K562 (cell line): ENCODE measurements around the gene LRMDA. TPM values are rescaled to one million over a fixed set of nuclear protein-coding genes. Genes with fewer than 3 reads are reported as not detected.

Source experiments
- ATAC-seq: fragments of 200-7000 bp; cut with Tn5 transposase; 3 replicates; pipeline ENCODE4 v1.9.1; 2020; ENCODE audit warnings: moderate library complexity
- BruUV-seq: library from RNA; stranded (reverse); fragments of 400-500 nt; replicated peaks from 2 replicates; lab custom pipeline; 2021; lab: Mats Ljungman, UMichigan
- CTCF ChIA-PET: fragments of 300-600 bp; formaldehyde crosslinking; extraction: SDS; loops from one replicate; lab custom pipeline; 2021; ENCODE audit warnings: low intra/inter-chr PET ratio; lab: Yijun Ruan, JAX
- POLR2A ChIA-PET: fragments of 300-600, 350-650 bp; sonication (Branson Sonifier 250); formaldehyde crosslinking; extraction: SDS; loops from one replicate; lab custom pipeline; 2021; ENCODE audit warnings: antibody characterized with exemption, inconsistent platforms; lab: Yijun Ruan, JAX
- DNase-seq, 4 experiments: peaks; one replicate each; pipeline versions ENCODE4 v3.0.0 to v3.0.0-alpha.2; 2011 to 2018; ENCODE audit warnings: low spot score in 3 of 4, mixed read lengths in 3 of 4; ENCODE audit errors: extremely low read depth in 1 of 4
- FAIRE-seq: peaks from 2 replicates; lab custom pipeline; 2011; peaks lifted over from hg19 to GRCh38; lab: Jason Lieb, UNC
- H2AFZ ChIP-seq: 2 replicates; pipeline ENCODE4 v1.6.0; 2011; ENCODE audit warnings: low read depth, low read length, control low read depth, inconsistent platforms
- H3K27ac ChIP-seq: fragments of 200-600 bp; 3 replicates; pipeline ENCODE4 v1.8.0; 2011; ENCODE audit warnings: low read depth, mild to moderate bottlenecking, control low read depth, inconsistent platforms, low read length, moderate library complexity, mixed read lengths; ENCODE audit errors: extremely low read depth
- H3K27me3 ChIP-seq, 2 experiments: fragments of 300-600 bp in 1 of 2; 2 replicates in 1 of 2; 3 replicates in 1 of 2; pipeline versions ENCODE4 v1.6.0 to v1.8.0; 2011; ENCODE audit warnings: inconsistent platforms in 2 of 2, low read length in 2 of 2, mild to moderate bottlenecking in 1 of 2, mixed read lengths in 1 of 2, moderate library complexity in 1 of 2; ENCODE audit not compliant: control insufficient read depth in 2 of 2, insufficient read depth in 2 of 2
- H3K36me3 ChIP-seq: fragments of 300-600 bp; 3 replicates; pipeline ENCODE4 v1.8.0; 2011; ENCODE audit warnings: mild to moderate bottlenecking, low read length, inconsistent platforms; ENCODE audit not compliant: control insufficient read depth, insufficient read depth
- H3K4me1 ChIP-seq, 2 experiments: fragments of 200-600 bp in 1 of 2; replicated peaks in 1 of 2; 2 replicates in 1 of 2; 3 replicates in 1 of 2; pipeline versions ENCODE4 v1.5.1 to v1.8.0; 2011; ENCODE audit warnings: inconsistent platforms in 2 of 2, low read length in 2 of 2, mild to moderate bottlenecking in 1 of 2, mixed read lengths in 1 of 2, moderate library complexity in 1 of 2; ENCODE audit not compliant: control insufficient read depth in 2 of 2, insufficient read depth in 2 of 2
- H3K4me2 ChIP-seq: 2 replicates; pipeline ENCODE4 v1.6.1; 2011; ENCODE audit warnings: low read length, control low read depth, inconsistent platforms, mixed read lengths; ENCODE audit not compliant: insufficient read depth
- H3K4me3 ChIP-seq: fragments of 200-600 bp; sonication (generic), shearing (Covaris generic); 2 replicates; pipeline ENCODE4 v1.5.1; 2016; ENCODE audit warnings: control low read depth, inconsistent platforms
- H3K79me2 ChIP-seq: fragments of 200-600 bp; 3 replicates; pipeline ENCODE4 v1.8.0; 2011; ENCODE audit warnings: low read length, inconsistent platforms; ENCODE audit not compliant: control insufficient read depth, insufficient read depth
- H3K9ac ChIP-seq, 2 experiments: 2 replicates each; pipeline versions ENCODE4 v1.6.0 to v1.6.1; 2011; ENCODE audit warnings: low read depth in 2 of 2, low read length in 2 of 2, control low read depth in 1 of 2, inconsistent platforms in 1 of 2, mild to moderate bottlenecking in 1 of 2, mixed read lengths in 1 of 2; ENCODE audit not compliant: insufficient read depth in 1 of 2
- H3K9me1 ChIP-seq: one replicate; pipeline ENCODE4 v1.6.0; 2011; ENCODE audit warnings: inconsistent platforms, mild to moderate bottlenecking, low read length, moderate library complexity; ENCODE audit not compliant: control insufficient read depth, insufficient read depth
- H3K9me3 ChIP-seq: replicated peaks from 2 replicates; pipeline ENCODE4 v1.5.1; 2011; ENCODE audit warnings: low read depth, low read length, inconsistent platforms; ENCODE audit not compliant: control insufficient read depth, insufficient read depth
- H4K20me1 ChIP-seq: replicated peaks from 2 replicates; pipeline ENCODE4 v1.6.1; 2011; ENCODE audit warnings: low read length, inconsistent platforms, mixed read lengths; ENCODE audit not compliant: control insufficient read depth, insufficient read depth
- FOXA3 ChIP-seq, 2 experiments: fragments of 450-650 bp in 1 of 2; sonication (generic) in 1 of 2; formaldehyde crosslinking; IDR thresholded peaks in 1 of 2; conservative IDR thresholded peaks in 1 of 2; 2 replicates each; pipeline versions ENCODE4 v1.4.0 to v1.8.0; 2020 to 2022; ENCODE audit warnings: mild to moderate bottlenecking in 2 of 2, missing genetic modification reagents in 1 of 2
- FOXJ3 ChIP-seq: sonication (generic); formaldehyde crosslinking; IDR thresholded peaks from 2 replicates; pipeline ENCODE4 v1.4.0; 2020; ENCODE audit warnings: mild to moderate bottlenecking, missing genetic modification reagents
- PTTG1 ChIP-seq: fragments of 450-650 bp; IDR thresholded peaks from 2 replicates; pipeline ENCODE4 v1.6.1; 2016; ENCODE audit warnings: low read depth, mild to moderate bottlenecking, missing genetic modification characterization, missing compliant biosample characterization
- SAP30 ChIP-seq: fragments of 200-600 bp; sonication (generic); IDR thresholded peaks from 2 replicates; pipeline ENCODE4 v1.6.1; 2012; ENCODE audit warnings: borderline replicate concordance, low read depth, mild to moderate bottlenecking, moderate library complexity, low read length, control low read depth, inconsistent platforms; ENCODE audit not compliant: insufficient read depth, poor library complexity, severe bottlenecking
- SMAD4 ChIP-seq: fragments of 250-450 bp; sonication (Bioruptor Pico); conservative IDR thresholded peaks from 2 replicates; pipeline ENCODE4 v1.8.0; 2021; ENCODE audit warnings: inconsistent platforms, mild to moderate bottlenecking, moderate library complexity
- ZNF431 ChIP-seq: sonication (generic); formaldehyde crosslinking; IDR thresholded peaks from 2 replicates; pipeline ENCODE4 v1.8.0; 2022; ENCODE audit warnings: mild to moderate bottlenecking, missing genetic modification reagents
- ZNF561 ChIP-seq: fragments of 450-650 bp; formaldehyde crosslinking; conservative IDR thresholded peaks from 2 replicates; pipeline ENCODE4 v1.4.0; 2020; ENCODE audit warnings: mild to moderate bottlenecking, moderate library complexity
- WGBS: fragments of 100-300 bp; shearing (Covaris generic); methylation state at CpG from one replicate; pipeline ENCODE4 v1.1.6; 2016; ENCODE audit warnings: low coverage, mixed read lengths; ENCODE audit not compliant: insufficient coverage; ENCODE audit errors: missing lambda C conversion rate; 5-methylcytosine and 5-hydroxymethylcytosine counted together
- in situ Hi-C: fragments of 300-500 bp; cut with MboI; formaldehyde crosslinking; loops from 4 replicates; pipeline ENCODE4 v1.15.0; 2018; ENCODE audit warnings: inconsistent platforms, mixed read lengths
- intact Hi-C: fragments of 100-400 bp; cut with micrococcal nuclease; formaldehyde crosslinking; loops from 2 replicates; pipeline ENCODE4 v1.14.2; 2022
- polyA plus RNA-seq, 8 experiments: library from polyadenylated mRNA; depleted of rRNA in 4 of 8; stranded (reverse) in 5 of 8; unstranded in 3 of 8; fragments of >200 nt; fragmentation: Nextera tagmentation in 2 of 8; fragmentation: Illumina TruSeq in 1 of 8; extraction: Ambion mirVana in 2 of 8; extraction: Trizol in 1 of 8; gene quantifications; 2 replicates each; pipeline versions ENCODE4 v1.2.1 to v1.2.3, GENCODE V29; 2011 to 2014; ENCODE audit warnings: inconsistent platforms in 1 of 8, missing spikeins in 1 of 8
- total RNA-seq, 7 experiments: library from RNA; depleted of rRNA in 6 of 7; stranded (reverse); fragments of >200 nt in 6 of 7; fragmentation: Illumina TruSeq in 2 of 7; extraction: Trizol in 2 of 7; gene quantifications; 2 replicates each; pipeline versions ENCODE4 v1.2.1 to v1.2.3, GENCODE V29; 2011 to 2021; ENCODE audit warnings: low replicate concordance in 1 of 7
- TF ChIP-seq, protein P1 (sequence below): fragments of 250-450 bp; sonication (Bioruptor Pico); IDR thresholded peaks from 2 replicates; pipeline ENCODE4 v1.8.0; 2021; ENCODE audit warnings: borderline replicate concordance, mild to moderate bottlenecking, moderate library complexity; ENCODE audit not compliant: poor library complexity, severe bottlenecking

The LRMDA gene
- total and polyA plus RNA-seq, 9 of the 15 experiments (the other 6 are each of a cell fraction or from before 2014, with no cell fraction given): 0.25 TPM; not detected in 8

DNA sequence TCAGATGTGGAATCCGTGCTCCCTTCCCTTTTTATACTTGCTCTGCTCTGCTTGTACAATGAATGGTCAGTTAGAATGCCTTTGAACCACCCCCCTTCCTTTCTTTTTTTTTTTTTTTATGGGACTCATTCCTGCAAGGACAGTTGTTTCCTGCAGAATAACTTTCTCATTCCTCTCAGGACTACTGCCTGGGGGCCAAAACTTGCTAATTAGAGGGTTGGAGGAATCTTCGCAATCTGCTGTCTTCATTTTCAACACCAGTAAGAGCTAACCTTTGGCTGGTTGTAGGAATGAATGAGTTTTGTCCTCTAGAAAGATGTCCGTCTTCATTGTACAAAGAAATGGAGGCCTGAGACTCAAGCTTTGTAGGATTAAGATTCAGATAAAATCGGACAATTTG, 868.1 kb downstream of the LRMDA start:
- no peak overlapping the region for H3K9ac ChIP-seq
- H3K4me2 ChIP-seq: no peak overlapping the region
- no peak for FAIRE-seq
- H3K9me1 ChIP-seq: no peaks in the 10 kb centered on the region
- CTCF ChIA-PET: no interaction called here
- no peak overlapping the region for H3K27ac ChIP-seq
- TF ChIP-seq ZNF561: no peak
- TF ChIP-seq, protein P1, sequence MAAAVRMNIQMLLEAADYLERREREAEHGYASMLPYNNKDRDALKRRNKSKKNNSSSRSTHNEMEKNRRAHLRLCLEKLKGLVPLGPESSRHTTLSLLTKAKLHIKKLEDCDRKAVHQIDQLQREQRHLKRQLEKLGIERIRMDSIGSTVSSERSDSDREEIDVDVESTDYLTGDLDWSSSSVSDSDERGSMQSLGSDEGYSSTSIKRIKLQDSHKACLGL: no peak
- intact Hi-C loops (no loop called here), in situ Hi-C loops (no loop called here)
- POLR2A ChIA-PET: no interaction called here
- no peaks in the 10 kb centered on the region for H3K4me1 ChIP-seq
- BruUV-seq: no TSS peak
- H3K4me3 ChIP-seq: no peak overlapping the region
- H2AFZ ChIP-seq: no peak overlapping the region
- H3K36me3 ChIP-seq: no peaks in the 10 kb centered on the region
- H4K20me1 ChIP-seq: no peaks in the 10 kb centered on the region
- DNase-seq: no peak
- no peaks in the 10 kb centered on the region for H3K79me2 ChIP-seq
- no peak for ATAC-seq
- no peaks in the 10 kb centered on the region for H3K9me3 ChIP-seq
- no peaks in the 10 kb centered on the region for H3K27me3 ChIP-seq
- 2% methylated on average over 4 of the region's 4 CpGs for WGBS

DNA sequence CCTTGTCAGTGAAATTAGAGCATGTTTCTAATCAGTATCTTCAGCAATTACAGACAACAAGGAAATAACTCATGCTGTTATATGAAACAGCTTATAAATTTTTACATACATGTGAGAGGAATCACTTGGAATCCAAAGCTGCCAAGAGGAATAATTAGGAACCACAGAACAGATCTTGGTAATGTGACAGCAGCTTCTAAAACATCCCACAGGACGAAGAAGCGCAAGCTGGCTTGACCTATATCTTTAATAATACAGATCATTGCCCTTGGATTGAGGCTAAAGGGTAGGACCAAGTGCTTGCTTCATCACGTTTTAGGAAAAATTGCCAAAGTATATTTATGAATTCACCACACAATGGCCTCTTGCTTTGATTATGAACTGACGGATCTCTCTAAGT, 869.8 kb downstream of the LRMDA start:
- ATAC-seq (no peak), FAIRE-seq (no peak), DNase-seq (no peak)
- Histone ChIP-seq H3K4me1 (no peaks in the 10 kb centered on the region), H3K4me2 (no peak overlapping the region), H3K36me3 (no peaks in the 10 kb centered on the region), H3K27me3 (no peaks in the 10 kb centered on the region), H2AFZ (no peak overlapping the region), H3K9me3 (no peaks in the 10 kb centered on the region), H3K9me1 (no peaks in the 10 kb centered on the region), H3K79me2 (no peaks in the 10 kb centered on the region), H3K9ac (no peak overlapping the region), H3K4me3 (no peak overlapping the region), H3K27ac (no peak overlapping the region), H4K20me1 (no peaks in the 10 kb centered on the region)
- intact Hi-C loops: loop anchor here (5.0 kb wide), 1 partner anchor 899 kb away; the partner anchor contains the start of gene ZNF503
- POLR2A ChIA-PET: no interaction called here
- CTCF ChIA-PET: no interaction called here
- TF ChIP-seq PTTG1 (tag): no peak
- no peak for TF ChIP-seq FOXA3 (CRISPR knock-in tag; conservative IDR thresholded peaks at IDR 0.05 in 1 of 2, IDR thresholded peaks at IDR 0.05 in 1 of 2)
- TF ChIP-seq ZNF431 (CRISPR knock-in tag): no peak
- no peak for TF ChIP-seq FOXJ3 (CRISPR knock-in tag)
- TF ChIP-seq SMAD4: no peak
- TF ChIP-seq SAP30: no peak
- WGBS: 2% methylated on average over 4 of the region's 4 CpGs
- BruUV-seq: no TSS peak
- in situ Hi-C loops: no loop called here
